Measurements from ENCODE around the gene FANCE. TPM values are rescaled to one million over a fixed set of nuclear protein-coding genes. Genes with fewer than 3 reads are reported as not detected.
"Not testable (repeated sequence)": the region's sequence is repeated elsewhere in the genome, so short reads cannot be mapped to it uniquely, and the experiment has no call there.

Gene FANCE
- total RNA-seq, 4 donors from 2014 or later = 2.6 to 5.0 (median 3.8) TPM

DNA sequence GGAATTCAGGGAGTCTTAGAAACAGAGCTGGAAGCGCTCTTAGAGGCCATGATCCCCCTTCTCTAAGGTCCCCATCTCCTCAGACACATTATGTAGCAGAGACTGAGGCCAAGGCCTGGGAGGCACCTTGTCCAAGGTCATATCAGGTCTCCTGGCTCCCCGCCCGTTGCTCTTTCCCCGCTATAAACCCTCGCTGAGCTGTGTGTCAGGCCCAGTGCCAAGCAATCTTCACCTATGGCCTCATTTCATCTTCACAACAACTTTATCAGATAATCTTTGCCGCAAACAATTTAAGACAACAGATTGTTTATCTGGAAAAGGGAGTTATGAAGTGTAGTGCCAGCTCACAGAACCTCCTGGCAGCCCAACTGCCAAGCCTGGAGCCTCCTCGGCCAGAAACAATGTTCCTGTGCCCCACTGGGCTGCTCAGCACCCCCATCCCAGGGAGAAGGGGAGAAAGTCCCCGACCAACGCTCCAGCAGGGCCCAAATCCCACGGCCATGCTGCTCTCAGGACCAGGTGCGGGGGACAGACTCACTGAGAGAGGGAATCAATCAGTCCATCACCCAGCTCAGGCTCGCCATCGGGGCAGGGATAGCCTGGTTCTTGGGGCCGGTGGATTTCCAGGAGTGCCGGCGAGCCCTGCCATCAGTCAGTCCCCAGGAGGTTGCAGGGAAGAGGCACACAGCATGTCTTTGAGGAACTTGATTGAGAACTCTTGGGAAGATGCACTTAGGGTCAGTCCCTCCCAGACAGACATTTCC is 16.9 kb upstream of the FANCE start:
- 78% methylated on average over 10 of the region's 16 CpGs; no CpG with 5 or more reads in 1 of the 2 donors for WGBS, 2 donors (ENCODE audit: low coverage in 1 of 2)
- no peak for TF ChIP-seq CTCF (IDR thresholded peaks at IDR 0.05)
- no peak for TF ChIP-seq POLR2AphosphoS5 (IDR thresholded peaks at IDR 0.05)
- TF ChIP-seq POLR2A (IDR thresholded peaks at IDR 0.05) = no peak
- TF ChIP-seq EP300 (IDR thresholded peaks at IDR 0.05) = no peak
- no peaks in the 10 kb centered on the region for H3K36me3 ChIP-seq
- peaks cover 0 to 9% (median 0%) of the 10 kb centered on the region in 3 donors for H3K4me1 ChIP-seq
- H3K27me3 ChIP-seq = no peaks in the 10 kb centered on the region
- no peak overlapping the region for H3K27ac ChIP-seq
- no peak overlapping the region for H3K4me3 ChIP-seq
- no peaks in the 10 kb centered on the region for H3K9me3 ChIP-seq
- ATAC-seq = no peak

GRCh38 chr6:35436071-35436857 is 15.9 kb upstream of the FANCE start:
- ATAC-seq = no peak
- Histone ChIP-seq H3K36me3 (no peaks in the 10 kb centered on the region), H3K9me3 (no peaks in the 10 kb centered on the region), H3K4me1 (peaks cover 0 to 9% (median 0%) of the 10 kb centered on the region in 3 donors), H3K27ac (no peak overlapping the region), H3K4me3 (no peak overlapping the region), H3K27me3 (no peaks in the 10 kb centered on the region)
- TF ChIP-seq CTCF (IDR thresholded peaks at IDR 0.05) (no peak), POLR2AphosphoS5 (IDR thresholded peaks at IDR 0.05) (no peak), POLR2A (IDR thresholded peaks at IDR 0.05) (no peak), EP300 (IDR thresholded peaks at IDR 0.05) (no peak)
- WGBS, 2 donors (ENCODE audit: low coverage in 1 of 2) = 88 to 94% methylated on average over 3 to 5 of the region's 8 CpGs

DNA sequence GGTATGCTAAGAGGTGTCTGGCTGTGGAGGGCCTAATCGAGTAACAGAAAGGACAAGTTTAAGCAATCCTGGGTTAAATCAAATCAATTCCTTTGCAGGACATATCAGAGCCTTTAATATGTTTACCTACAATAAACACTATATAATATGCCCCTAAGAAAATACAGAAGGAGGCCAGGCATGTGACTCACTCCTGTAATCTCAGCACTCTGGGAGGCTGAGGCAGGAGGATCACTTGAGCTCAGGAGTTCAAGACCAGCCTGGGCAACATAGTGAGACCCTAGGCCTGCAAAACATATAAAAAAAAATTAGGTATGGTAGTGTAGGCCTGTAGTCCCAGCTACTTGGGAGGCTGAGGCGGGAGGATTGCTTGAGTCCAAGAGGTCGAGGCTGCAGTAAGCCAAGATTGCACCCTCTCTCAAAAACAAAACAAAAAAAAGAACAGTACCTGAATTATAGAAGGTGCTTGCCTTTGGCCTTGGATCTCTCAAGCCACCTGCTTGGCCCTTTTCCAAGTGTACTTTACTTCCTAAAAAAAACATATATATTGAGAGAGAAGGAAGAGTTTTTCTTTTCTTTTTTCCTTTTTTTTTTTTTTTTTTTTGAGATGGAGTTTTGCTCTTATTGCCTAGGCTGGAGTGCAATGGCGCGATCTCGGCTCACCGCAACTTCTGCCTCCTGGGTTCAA is 13.6 kb upstream of the FANCE start:
- 84 to 96% methylated on average over 3 to 4 of the region's 7 CpGs for WGBS, 2 donors (ENCODE audit: low coverage in 1 of 2)
- H3K27me3 ChIP-seq, H3K4me3 ChIP-seq, ATAC-seq, H3K9me3 ChIP-seq, H3K27ac ChIP-seq, H3K4me1 ChIP-seq, H3K36me3 ChIP-seq: not testable (repeated sequence)

- no peaks in the 10 kb centered on the region for H3K27me3 ChIP-seq
- no peaks in the 10 kb centered on the region for H3K9me3 ChIP-seq
- WGBS, 2 donors (ENCODE audit: low coverage in 1 of 2) = 28 to 43% methylated on average over 3 of the region's 3 CpGs
- TF ChIP-seq EP300 (IDR thresholded peaks at IDR 0.05) (no peak), POLR2A (IDR thresholded peaks at IDR 0.05) (no peak), CTCF (IDR thresholded peaks at IDR 0.05) (no peak), POLR2AphosphoS5 (IDR thresholded peaks at IDR 0.05) (no peak)
- no peaks in the 10 kb centered on the region for H3K36me3 ChIP-seq
- H3K4me3 ChIP-seq = no peak overlapping the region
- no peak overlapping the region for H3K27ac ChIP-seq
- H3K4me1 ChIP-seq = peaks cover 0 to 9% (median 0%) of the 10 kb centered on the region in 3 donors
- ATAC-seq = no peak
Measured at GRCh38 chr6:35439308-35439707, 12.8 kb upstream of the FANCE start.

GRCh38 chr6:35441205-35441604 is 10.9 kb upstream of the FANCE start:
- Histone ChIP-seq H3K4me3 (no peak overlapping the region), H3K36me3 (no peaks in the 10 kb centered on the region), H3K27ac (no peak overlapping the region), H3K4me1 (no peaks in the 10 kb centered on the region), H3K9me3 (no peaks in the 10 kb centered on the region), H3K27me3 (no peaks in the 10 kb centered on the region)
- 80 to 90% methylated on average over 2 to 3 of the region's 3 CpGs for WGBS, 2 donors (ENCODE audit: low coverage in 1 of 2)
- TF ChIP-seq CTCF (IDR thresholded peaks at IDR 0.05) (no peak), POLR2A (IDR thresholded peaks at IDR 0.05) (no peak), POLR2AphosphoS5 (IDR thresholded peaks at IDR 0.05) (no peak), EP300 (IDR thresholded peaks at IDR 0.05) (no peak)
- no peak for ATAC-seq

Measured in gastroesophageal sphincter (tissue), 4 donors.